WTC11 (cell line): Measurements from ENCODE around the gene KCNJ6. TPM values are rescaled to one million over a fixed set of nuclear protein-coding genes. Genes with fewer than 3 reads are reported as not detected.
A peak's percentile ranks its signal among the peaks of the same experiment; 100 is the strongest.

Experiments used
- ATAC-seq: fragments of 200-7000 bp; cut with Tn5 transposase; 2 replicates; pipeline ENCODE4 v1.10.0; 2021; ENCODE audit warnings: mild to moderate bottlenecking, moderate library complexity
- CTCF ChIA-PET: fragments of 300-600 bp; sonication (Branson Sonifier 250); formaldehyde crosslinking; loops from one replicate; lab custom pipeline; 2021; ENCODE audit warnings: antibody characterized with exemption; lab: Charles Lee
- POLR2A ChIA-PET: fragments of 350-600 bp; sonication (Branson Sonifier 250); formaldehyde crosslinking; loops from one replicate; lab custom pipeline; 2021; ENCODE audit warnings: antibody characterized with exemption; lab: Charles Lee
- DNase-seq: peaks from one replicate; pipeline ENCODE4 v3.0.0; 2021; ENCODE audit warnings: low spot score
- H3K27ac Mint-ChIP-seq: 2 replicates; pipeline ENCODE4 v1.8.0; 2021; ENCODE audit warnings: mixed read lengths
- H3K27me3 Mint-ChIP-seq: 2 replicates; pipeline ENCODE4 v1.8.0; 2021; ENCODE audit warnings: low read depth, mild to moderate bottlenecking, moderate library complexity, mixed read lengths
- H3K36me3 Mint-ChIP-seq: 2 replicates; pipeline ENCODE4 v1.8.0; 2021; ENCODE audit warnings: mixed read lengths
- H3K4me1 Mint-ChIP-seq: 2 replicates; pipeline ENCODE4 v1.8.0; 2022; ENCODE audit warnings: mixed read lengths
- H3K4me3 Mint-ChIP-seq: 2 replicates; pipeline ENCODE4 v1.8.0; 2021; ENCODE audit warnings: mild to moderate bottlenecking, moderate library complexity, mixed read lengths
- H3K9me3 Mint-ChIP-seq: 2 replicates; pipeline ENCODE4 v1.8.0; 2021; ENCODE audit warnings: mixed read lengths
- ESRRA ChIP-seq: sonication (generic); formaldehyde crosslinking; IDR thresholded peaks from 2 replicates; pipeline ENCODE4 v1.8.1; 2022; ENCODE audit warnings: mild to moderate bottlenecking, missing genetic modification reagents, borderline replicate concordance
- FOXJ3 ChIP-seq: sonication (generic); formaldehyde crosslinking; IDR thresholded peaks from 2 replicates; pipeline ENCODE4 v1.9.0; 2021; ENCODE audit warnings: missing genetic modification reagents, mild to moderate bottlenecking, borderline replicate concordance
- GABPB1 ChIP-seq: sonication (generic); formaldehyde crosslinking; IDR thresholded peaks from 2 replicates; pipeline ENCODE4 v1.8.1; 2023; ENCODE audit warnings: mild to moderate bottlenecking, missing genetic modification reagents
- GRHL2 ChIP-seq: fragments of 250-450 bp; sonication (Bioruptor Pico); IDR thresholded peaks from 2 replicates; pipeline ENCODE4 v1.8.0; 2022; ENCODE audit warnings: mild to moderate bottlenecking, moderate library complexity; ENCODE audit not compliant: insufficient replicate concordance, severe bottlenecking
- KAT7 ChIP-seq: sonication (generic); formaldehyde crosslinking; IDR thresholded peaks from 2 replicates; pipeline ENCODE4 v1.8.1; 2023; ENCODE audit warnings: missing genetic modification reagents, mild to moderate bottlenecking, borderline replicate concordance
- NR2C2 ChIP-seq: sonication (generic); formaldehyde crosslinking; IDR thresholded peaks from 2 replicates; pipeline ENCODE4 v1.8.0; 2022; ENCODE audit warnings: mild to moderate bottlenecking, missing genetic modification reagents
- NR3C1 ChIP-seq: sonication (generic); formaldehyde crosslinking; conservative IDR thresholded peaks from 2 replicates; pipeline ENCODE4 v1.8.1; 2023; ENCODE audit warnings: low read depth, mild to moderate bottlenecking, missing genetic modification reagents
- PRRX2 ChIP-seq: fragments of 250-450 bp; sonication (Bioruptor Pico); IDR thresholded peaks from 2 replicates; pipeline ENCODE4 v1.8.0; 2021; ENCODE audit warnings: mild to moderate bottlenecking
- SMAD3 ChIP-seq: sonication (generic); formaldehyde crosslinking; IDR thresholded peaks from 2 replicates; pipeline ENCODE4 v1.8.0; 2022; ENCODE audit warnings: missing genetic modification reagents, mild to moderate bottlenecking, borderline replicate concordance
- ZNF232 ChIP-seq: sonication (generic); formaldehyde crosslinking; IDR thresholded peaks from 2 replicates; pipeline ENCODE4 v1.8.0; 2022; ENCODE audit warnings: mild to moderate bottlenecking, missing genetic modification reagents
- ZNF317 ChIP-seq: sonication (generic); formaldehyde crosslinking; IDR thresholded peaks from 2 replicates; pipeline ENCODE4 v1.8.1; 2023; ENCODE audit warnings: low read depth, mild to moderate bottlenecking, moderate library complexity, missing genetic modification reagents, borderline replicate concordance
- total RNA-seq: library from RNA; stranded (reverse); gene quantifications from 3 replicates; pipeline ENCODE4 v1.2.3, GENCODE V29; 2021
- TF ChIP-seq, protein P1 (sequence below): sonication (generic); formaldehyde crosslinking; IDR thresholded peaks from 2 replicates; pipeline ENCODE4 v1.8.1; 2022; ENCODE audit warnings: missing genetic modification reagents, borderline replicate concordance
- TF ChIP-seq, protein P2 (sequence below): sonication (generic); formaldehyde crosslinking; IDR thresholded peaks from 2 replicates; pipeline ENCODE4 v1.8.1; 2022; ENCODE audit warnings: mild to moderate bottlenecking, missing genetic modification reagents, moderate library complexity, borderline replicate concordance
- TF ChIP-seq, protein P3 (sequence below): sonication (generic); formaldehyde crosslinking; IDR thresholded peaks from 2 replicates; pipeline ENCODE4 v1.8.1; 2023; ENCODE audit warnings: mild to moderate bottlenecking, missing genetic modification reagents
- TF ChIP-seq, protein P4 (sequence below): fragments of 250-450 bp; sonication (Bioruptor Pico); IDR thresholded peaks from 2 replicates; pipeline ENCODE4 v1.8.0; 2021; ENCODE audit warnings: mild to moderate bottlenecking
- TF ChIP-seq, protein P5 (sequence below): sonication (generic); formaldehyde crosslinking; IDR thresholded peaks from 2 replicates; pipeline ENCODE4 v1.8.0; 2022; ENCODE audit warnings: mild to moderate bottlenecking, missing genetic modification reagents
- TF ChIP-seq, protein P6 (sequence below): sonication (generic); formaldehyde crosslinking; IDR thresholded peaks from 2 replicates; pipeline ENCODE4 v1.8.1; 2022; ENCODE audit warnings: mild to moderate bottlenecking, moderate library complexity, missing genetic modification reagents
- TF ChIP-seq, protein P7 (sequence below): sonication (generic); formaldehyde crosslinking; IDR thresholded peaks from 2 replicates; pipeline ENCODE4 v1.8.0; 2022; ENCODE audit warnings: missing genetic modification reagents
- TF ChIP-seq, protein P8 (sequence below): fragments of 250-450 bp; sonication (Bioruptor Pico); IDR thresholded peaks from 2 replicates; pipeline ENCODE4 v1.9.0; 2021; ENCODE audit warnings: mild to moderate bottlenecking

Gene KCNJ6
- total RNA-seq, 1 experiment from 2014 or later: 0.35 TPM

DNA sequence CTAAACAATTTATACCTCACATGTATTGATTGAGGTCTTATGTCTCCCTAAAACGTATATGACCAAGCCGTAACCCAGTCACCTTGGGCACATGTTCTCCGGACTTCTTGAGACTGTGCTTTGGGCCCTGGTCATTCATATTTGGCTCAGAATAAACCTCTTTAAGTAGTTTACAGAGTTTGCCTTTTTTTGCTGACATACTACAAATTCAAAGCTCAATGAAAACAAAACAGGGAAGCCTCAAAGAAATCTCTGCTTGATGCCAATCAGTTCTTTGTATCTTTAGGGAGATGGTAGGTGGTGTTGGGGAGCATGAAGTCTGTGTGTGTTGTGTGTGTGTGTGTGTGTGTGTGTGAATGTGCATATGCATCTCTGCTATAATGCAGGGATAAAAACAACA lies 247.0 kb downstream of the KCNJ6 start (continued):
- TF ChIP-seq, protein P1, sequence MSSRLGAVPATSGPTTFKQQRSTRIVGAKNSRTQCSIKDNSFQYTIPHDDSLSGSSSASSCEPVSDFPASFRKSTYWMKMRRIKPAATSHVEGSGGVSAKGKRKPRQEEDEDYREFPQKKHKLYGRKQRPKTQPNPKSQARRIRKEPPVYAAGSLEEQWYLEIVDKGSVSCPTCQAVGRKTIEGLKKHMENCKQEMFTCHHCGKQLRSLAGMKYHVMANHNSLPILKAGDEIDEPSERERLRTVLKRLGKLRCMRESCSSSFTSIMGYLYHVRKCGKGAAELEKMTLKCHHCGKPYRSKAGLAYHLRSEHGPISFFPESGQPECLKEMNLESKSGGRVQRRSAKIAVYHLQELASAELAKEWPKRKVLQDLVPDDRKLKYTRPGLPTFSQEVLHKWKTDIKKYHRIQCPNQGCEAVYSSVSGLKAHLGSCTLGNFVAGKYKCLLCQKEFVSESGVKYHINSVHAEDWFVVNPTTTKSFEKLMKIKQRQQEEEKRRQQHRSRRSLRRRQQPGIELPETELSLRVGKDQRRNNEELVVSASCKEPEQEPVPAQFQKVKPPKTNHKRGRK (CRISPR knock-in tag): no peak
- TF ChIP-seq, protein P2, sequence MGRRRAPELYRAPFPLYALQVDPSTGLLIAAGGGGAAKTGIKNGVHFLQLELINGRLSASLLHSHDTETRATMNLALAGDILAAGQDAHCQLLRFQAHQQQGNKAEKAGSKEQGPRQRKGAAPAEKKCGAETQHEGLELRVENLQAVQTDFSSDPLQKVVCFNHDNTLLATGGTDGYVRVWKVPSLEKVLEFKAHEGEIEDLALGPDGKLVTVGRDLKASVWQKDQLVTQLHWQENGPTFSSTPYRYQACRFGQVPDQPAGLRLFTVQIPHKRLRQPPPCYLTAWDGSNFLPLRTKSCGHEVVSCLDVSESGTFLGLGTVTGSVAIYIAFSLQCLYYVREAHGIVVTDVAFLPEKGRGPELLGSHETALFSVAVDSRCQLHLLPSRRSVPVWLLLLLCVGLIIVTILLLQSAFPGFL (CRISPR knock-in tag): no peak
- no peak for TF ChIP-seq KAT7 (CRISPR knock-in tag)
- TF ChIP-seq, protein P3, sequence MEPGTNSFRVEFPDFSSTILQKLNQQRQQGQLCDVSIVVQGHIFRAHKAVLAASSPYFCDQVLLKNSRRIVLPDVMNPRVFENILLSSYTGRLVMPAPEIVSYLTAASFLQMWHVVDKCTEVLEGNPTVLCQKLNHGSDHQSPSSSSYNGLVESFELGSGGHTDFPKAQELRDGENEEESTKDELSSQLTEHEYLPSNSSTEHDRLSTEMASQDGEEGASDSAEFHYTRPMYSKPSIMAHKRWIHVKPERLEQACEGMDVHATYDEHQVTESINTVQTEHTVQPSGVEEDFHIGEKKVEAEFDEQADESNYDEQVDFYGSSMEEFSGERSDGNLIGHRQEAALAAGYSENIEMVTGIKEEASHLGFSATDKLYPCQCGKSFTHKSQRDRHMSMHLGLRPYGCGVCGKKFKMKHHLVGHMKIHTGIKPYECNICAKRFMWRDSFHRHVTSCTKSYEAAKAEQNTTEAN (CRISPR knock-in tag): no peak
- no peak for TF ChIP-seq GRHL2 (CRISPR knock-in tag)
- TF ChIP-seq SMAD3 (CRISPR knock-in tag): no peak
- TF ChIP-seq PRRX2 (CRISPR knock-in tag): no peak
- TF ChIP-seq, protein P4, sequence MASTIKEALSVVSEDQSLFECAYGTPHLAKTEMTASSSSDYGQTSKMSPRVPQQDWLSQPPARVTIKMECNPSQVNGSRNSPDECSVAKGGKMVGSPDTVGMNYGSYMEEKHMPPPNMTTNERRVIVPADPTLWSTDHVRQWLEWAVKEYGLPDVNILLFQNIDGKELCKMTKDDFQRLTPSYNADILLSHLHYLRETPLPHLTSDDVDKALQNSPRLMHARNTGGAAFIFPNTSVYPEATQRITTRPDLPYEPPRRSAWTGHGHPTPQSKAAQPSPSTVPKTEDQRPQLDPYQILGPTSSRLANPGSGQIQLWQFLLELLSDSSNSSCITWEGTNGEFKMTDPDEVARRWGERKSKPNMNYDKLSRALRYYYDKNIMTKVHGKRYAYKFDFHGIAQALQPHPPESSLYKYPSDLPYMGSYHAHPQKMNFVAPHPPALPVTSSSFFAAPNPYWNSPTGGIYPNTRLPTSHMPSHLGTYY: no peak

DNA sequence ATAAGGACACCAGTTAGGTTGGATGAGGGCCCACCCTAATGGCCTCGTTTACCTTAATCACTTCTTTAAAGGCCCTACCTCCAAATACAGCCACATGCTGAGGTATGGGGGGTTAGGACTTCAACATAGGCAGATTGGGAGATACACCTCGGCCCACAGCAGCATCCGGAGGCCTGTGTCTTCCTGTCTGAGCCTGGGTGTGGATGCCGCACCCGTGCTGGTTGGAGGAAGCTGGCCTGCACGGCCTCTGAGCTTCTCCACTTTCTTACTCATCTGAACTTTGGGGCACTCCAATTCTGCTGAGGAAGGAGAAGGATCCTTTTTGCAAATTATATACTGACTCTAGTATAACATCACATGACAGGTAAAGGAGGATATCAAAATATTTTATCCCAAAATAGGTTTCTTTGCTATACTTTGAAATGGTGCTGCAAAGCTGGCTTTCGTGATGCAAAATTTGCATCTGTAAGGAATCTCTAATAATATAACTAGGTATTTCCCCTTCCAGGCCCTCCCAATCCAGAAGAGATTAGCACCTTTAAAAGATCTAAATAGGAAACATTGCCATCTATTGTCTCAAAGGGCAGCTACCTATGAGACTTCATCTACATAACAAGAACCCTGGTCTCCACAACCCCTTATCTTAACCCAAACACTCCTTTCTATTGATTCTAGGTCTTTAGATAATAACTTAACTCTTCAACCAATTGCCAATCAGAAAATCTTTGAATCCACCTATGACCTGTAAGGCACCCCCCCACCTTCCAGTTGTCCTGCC lies 247.6 kb downstream of the KCNJ6 start:
- ATAC-seq (peak; percentile 79), DNase-seq (no peak)
- H3K4me3 Mint-ChIP-seq: no peak overlapping the region
- H3K4me1 Mint-ChIP-seq: peaks cover 45% of the 10 kb centered on the region
- peaks cover 27% of the 10 kb centered on the region for H3K9me3 Mint-ChIP-seq
- H3K36me3 Mint-ChIP-seq: peaks cover 27% of the 10 kb centered on the region
- H3K27me3 Mint-ChIP-seq: peaks cover 14% of the 10 kb centered on the region
- ChIA-PET POLR2A (no interaction called here), CTCF (interaction anchor here (0.9 to 1.7 kb wide), 5 partner anchors 11 to 105 kb away, joined by 3 to 7 read pairs (median 3); no protein-coding TSS in a partner anchor)
- H3K27ac Mint-ChIP-seq: peak overlapping the region; percentile 90
- TF ChIP-seq, protein P5, sequence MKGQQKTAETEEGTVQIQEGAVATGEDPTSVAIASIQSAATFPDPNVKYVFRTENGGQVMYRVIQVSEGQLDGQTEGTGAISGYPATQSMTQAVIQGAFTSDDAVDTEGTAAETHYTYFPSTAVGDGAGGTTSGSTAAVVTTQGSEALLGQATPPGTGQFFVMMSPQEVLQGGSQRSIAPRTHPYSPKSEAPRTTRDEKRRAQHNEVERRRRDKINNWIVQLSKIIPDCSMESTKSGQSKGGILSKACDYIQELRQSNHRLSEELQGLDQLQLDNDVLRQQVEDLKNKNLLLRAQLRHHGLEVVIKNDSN: no peak
- TF ChIP-seq ESRRA (CRISPR knock-in tag): no peak
- no peak for TF ChIP-seq NR2C2 (CRISPR knock-in tag)
- no peak for TF ChIP-seq GABPB1 (CRISPR knock-in tag)
- no peak for TF ChIP-seq ZNF232 (CRISPR knock-in tag)
- no peak for TF ChIP-seq GRHL2 (CRISPR knock-in tag)
- TF ChIP-seq, protein P3 (CRISPR knock-in tag): no peak
- TF ChIP-seq, protein P6, sequence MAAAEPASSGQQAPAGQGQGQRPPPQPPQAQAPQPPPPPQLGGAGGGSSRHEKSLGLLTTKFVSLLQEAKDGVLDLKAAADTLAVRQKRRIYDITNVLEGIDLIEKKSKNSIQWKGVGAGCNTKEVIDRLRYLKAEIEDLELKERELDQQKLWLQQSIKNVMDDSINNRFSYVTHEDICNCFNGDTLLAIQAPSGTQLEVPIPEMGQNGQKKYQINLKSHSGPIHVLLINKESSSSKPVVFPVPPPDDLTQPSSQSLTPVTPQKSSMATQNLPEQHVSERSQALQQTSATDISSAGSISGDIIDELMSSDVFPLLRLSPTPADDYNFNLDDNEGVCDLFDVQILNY (CRISPR knock-in tag): no peak
- TF ChIP-seq, protein P7, sequence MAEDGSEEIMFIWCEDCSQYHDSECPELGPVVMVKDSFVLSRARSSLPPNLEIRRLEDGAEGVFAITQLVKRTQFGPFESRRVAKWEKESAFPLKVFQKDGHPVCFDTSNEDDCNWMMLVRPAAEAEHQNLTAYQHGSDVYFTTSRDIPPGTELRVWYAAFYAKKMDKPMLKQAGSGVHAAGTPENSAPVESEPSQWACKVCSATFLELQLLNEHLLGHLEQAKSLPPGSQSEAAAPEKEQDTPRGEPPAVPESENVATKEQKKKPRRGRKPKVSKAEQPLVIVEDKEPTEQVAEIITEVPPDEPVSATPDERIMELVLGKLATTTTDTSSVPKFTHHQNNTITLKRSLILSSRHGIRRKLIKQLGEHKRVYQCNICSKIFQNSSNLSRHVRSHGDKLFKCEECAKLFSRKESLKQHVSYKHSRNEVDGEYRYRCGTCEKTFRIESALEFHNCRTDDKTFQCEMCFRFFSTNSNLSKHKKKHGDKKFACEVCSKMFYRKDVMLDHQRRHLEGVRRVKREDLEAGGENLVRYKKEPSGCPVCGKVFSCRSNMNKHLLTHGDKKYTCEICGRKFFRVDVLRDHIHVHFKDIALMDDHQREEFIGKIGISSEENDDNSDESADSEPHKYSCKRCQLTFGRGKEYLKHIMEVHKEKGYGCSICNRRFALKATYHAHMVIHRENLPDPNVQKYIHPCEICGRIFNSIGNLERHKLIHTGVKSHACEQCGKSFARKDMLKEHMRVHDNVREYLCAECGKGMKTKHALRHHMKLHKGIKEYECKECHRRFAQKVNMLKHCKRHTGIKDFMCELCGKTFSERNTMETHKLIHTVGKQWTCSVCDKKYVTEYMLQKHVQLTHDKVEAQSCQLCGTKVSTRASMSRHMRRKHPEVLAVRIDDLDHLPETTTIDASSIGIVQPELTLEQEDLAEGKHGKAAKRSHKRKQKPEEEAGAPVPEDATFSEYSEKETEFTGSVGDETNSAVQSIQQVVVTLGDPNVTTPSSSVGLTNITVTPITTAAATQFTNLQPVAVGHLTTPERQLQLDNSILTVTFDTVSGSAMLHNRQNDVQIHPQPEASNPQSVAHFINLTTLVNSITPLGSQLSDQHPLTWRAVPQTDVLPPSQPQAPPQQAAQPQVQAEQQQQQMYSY (CRISPR knock-in tag): no peak
- no peak for TF ChIP-seq NR3C1
- TF ChIP-seq, protein P8, sequence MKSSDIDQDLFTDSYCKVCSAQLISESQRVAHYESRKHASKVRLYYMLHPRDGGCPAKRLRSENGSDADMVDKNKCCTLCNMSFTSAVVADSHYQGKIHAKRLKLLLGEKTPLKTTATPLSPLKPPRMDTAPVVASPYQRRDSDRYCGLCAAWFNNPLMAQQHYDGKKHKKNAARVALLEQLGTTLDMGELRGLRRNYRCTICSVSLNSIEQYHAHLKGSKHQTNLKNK (CRISPR knock-in tag): no peak
- TF ChIP-seq, protein P1 (CRISPR knock-in tag): no peak
- TF ChIP-seq FOXJ3: no peak
- TF ChIP-seq ZNF317: no peak
